Body of pancreas (tissue), 4 donors: ENCODE results near the gene ZNF423. TPM values are rescaled to one million over a fixed set of nuclear protein-coding genes. Genes with fewer than 3 reads are reported as not detected.

Experiments used
- ATAC-seq: fragments of 150-250 bp; one replicate; pipeline ENCODE4 v1.9.1; 2016
- DNase-seq, 4 donors: peaks; one replicate each; pipeline ENCODE4 v3.0.0-alpha.2; 2019
- H3K27ac ChIP-seq, 4 donors: fragments of 200-600 bp; sonication (generic); 1 replicate in 3 of 4; 2 replicates in 1 of 4; pipeline versions ENCODE4 v1.5.1 to v1.6.1; 2016 to 2019; ENCODE audit warnings: mild to moderate bottlenecking in 1 of 4, mixed read lengths in 1 of 4, moderate library complexity in 1 of 4
- H3K27me3 ChIP-seq, 2 donors: fragments of 200-600 bp; sonication (generic); one replicate each; pipeline ENCODE4 v1.6.0; 2016; ENCODE audit warnings: mild to moderate bottlenecking in 1 of 2
- H3K36me3 ChIP-seq, 2 donors: fragments of 200-600 bp; sonication (generic); replicated peaks in 1 of 2; 2 replicates each; pipeline ENCODE4 v1.5.1; 2016; ENCODE audit warnings: low read depth in 2 of 2; ENCODE audit not compliant: insufficient read depth in 1 of 2
- H3K4me1 ChIP-seq: fragments of 200-600 bp; sonication (generic); one replicate; pipeline ENCODE4 v1.6.0; 2016
- H3K4me3 ChIP-seq, 2 donors: fragments of 200-600 bp; sonication (generic); 1 replicate in 1 of 2; 2 replicates in 1 of 2; pipeline ENCODE4 v1.5.1; 2016 to 2019
- H3K9me3 ChIP-seq, 3 donors: fragments of 200-600 bp; sonication (generic); 1 replicate in 2 of 3; 2 replicates in 1 of 3; pipeline ENCODE4 v1.5.1; 2016
- POLR2A ChIP-seq, 3 donors: fragments of 450-650 bp; IDR thresholded peaks; one replicate each; pipeline ENCODE4 v1.6.1; 2016; ENCODE audit warnings: antibody characterized with exemption in 3 of 3, mild to moderate bottlenecking in 2 of 3
- WGBS, 2 donors: methylation state at CpG; one replicate each; pipeline ENCODE4 v1.1.5; 2017; 5-methylcytosine and 5-hydroxymethylcytosine counted together
- intact Hi-C: fragments of 100-400 bp; cut with DNase I; formaldehyde crosslinking; loops from one replicate; pipeline ENCODE4 v1.15.1; 2023
- total RNA-seq, 2 donors: library from RNA; depleted of rRNA; stranded (reverse); fragments of >200 nt; gene quantifications; one replicate each; pipeline ENCODE4 v1.1.0, GENCODE V29; 2016
- TF ChIP-seq, protein P1 (sequence below), 7 experiments: fragments of 450-650 bp in 4 of 7; fragments of 200-600 bp in 3 of 7; sonication (generic) in 3 of 7; IDR thresholded peaks; one replicate each; pipeline ENCODE4 v1.5.1; 2016 to 2019; ENCODE audit warnings: antibody characterized with exemption in 7 of 7

Gene ZNF423
- total RNA-seq, 2 donors from 2014 or later, result 4.2 to 9.2 TPM

DNA sequence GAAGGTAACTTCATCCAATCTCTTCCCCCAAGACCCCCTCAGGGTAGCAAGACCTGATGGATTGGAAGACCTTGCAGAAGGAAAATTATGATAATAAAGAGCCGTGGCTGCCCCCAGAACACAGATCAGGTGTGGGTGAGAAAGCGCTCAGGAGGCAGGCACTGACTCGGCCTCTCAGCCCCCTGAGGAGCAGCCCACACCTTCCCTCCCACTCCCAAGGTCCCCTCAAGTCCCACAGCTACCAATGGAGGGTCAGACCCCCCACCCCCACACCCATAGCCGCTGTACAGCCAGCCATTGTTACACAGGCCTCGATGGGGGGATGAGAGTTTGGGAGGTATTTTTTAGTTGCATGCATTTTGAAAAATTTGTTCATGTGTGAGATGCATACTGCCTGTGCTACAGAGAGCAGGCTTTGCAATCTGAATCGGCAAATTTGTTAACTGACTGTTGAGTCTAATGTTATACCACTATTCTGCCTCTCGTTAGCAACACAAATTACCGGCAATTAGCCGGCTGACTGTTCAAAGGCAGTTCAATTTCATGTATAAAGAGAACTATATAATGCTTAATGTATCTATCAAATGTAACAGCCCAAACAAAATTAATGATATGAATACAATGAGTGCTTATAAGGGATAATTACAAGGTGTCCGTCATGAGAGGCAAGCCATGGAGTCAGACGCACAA is 270.6 kb downstream of the ZNF423 start:
- no peaks in the 10 kb centered on the region for H3K27me3 ChIP-seq
- WGBS, 2 donors, result 85 to 92% methylated on average over 11 of the region's 11 CpGs

DNA sequence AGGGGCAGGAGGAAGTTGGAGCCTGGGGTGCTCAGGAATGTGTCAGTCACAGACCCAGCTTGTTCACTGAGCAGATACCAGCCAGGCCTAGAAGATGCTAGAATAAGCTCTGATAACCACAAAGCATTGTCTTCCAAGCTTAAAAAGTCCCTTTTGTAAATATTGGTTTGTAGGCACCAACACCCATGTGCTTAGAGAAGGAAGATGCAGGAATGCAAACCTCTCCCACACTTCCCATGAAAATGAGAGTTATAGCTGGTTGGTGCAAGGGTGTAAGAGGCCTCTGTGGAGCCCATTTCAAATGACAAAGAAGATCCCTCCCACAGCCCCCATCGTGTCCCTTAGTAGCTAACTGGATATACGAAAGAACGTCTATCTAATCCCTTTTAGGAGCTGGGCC is 272.0 kb downstream of the ZNF423 start:
- intact Hi-C loops, result no loop called here
- 70 to 74% methylated on average over 3 of the region's 3 CpGs for WGBS, 2 donors

More for the DNA sequence above, 270.6 kb downstream of the ZNF423 start:
- H3K36me3 ChIP-seq, result no peaks in the 10 kb centered on the region
- TF ChIP-seq, protein P1, sequence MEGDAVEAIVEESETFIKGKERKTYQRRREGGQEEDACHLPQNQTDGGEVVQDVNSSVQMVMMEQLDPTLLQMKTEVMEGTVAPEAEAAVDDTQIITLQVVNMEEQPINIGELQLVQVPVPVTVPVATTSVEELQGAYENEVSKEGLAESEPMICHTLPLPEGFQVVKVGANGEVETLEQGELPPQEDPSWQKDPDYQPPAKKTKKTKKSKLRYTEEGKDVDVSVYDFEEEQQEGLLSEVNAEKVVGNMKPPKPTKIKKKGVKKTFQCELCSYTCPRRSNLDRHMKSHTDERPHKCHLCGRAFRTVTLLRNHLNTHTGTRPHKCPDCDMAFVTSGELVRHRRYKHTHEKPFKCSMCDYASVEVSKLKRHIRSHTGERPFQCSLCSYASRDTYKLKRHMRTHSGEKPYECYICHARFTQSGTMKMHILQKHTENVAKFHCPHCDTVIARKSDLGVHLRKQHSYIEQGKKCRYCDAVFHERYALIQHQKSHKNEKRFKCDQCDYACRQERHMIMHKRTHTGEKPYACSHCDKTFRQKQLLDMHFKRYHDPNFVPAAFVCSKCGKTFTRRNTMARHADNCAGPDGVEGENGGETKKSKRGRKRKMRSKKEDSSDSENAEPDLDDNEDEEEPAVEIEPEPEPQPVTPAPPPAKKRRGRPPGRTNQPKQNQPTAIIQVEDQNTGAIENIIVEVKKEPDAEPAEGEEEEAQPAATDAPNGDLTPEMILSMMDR (IDR thresholded peaks at IDR 0.05), result no peak
- no peak for TF ChIP-seq POLR2A (IDR thresholded peaks at IDR 0.05)
- intact Hi-C loops, result no loop called here
- no peak overlapping the region for H3K4me3 ChIP-seq
- no peak overlapping the region for H3K27ac ChIP-seq
- DNase-seq (no peak), ATAC-seq (no peak)
- H3K4me1 ChIP-seq, result no peaks in the 10 kb centered on the region
- no peaks in the 10 kb centered on the region for H3K9me3 ChIP-seq

DNA sequence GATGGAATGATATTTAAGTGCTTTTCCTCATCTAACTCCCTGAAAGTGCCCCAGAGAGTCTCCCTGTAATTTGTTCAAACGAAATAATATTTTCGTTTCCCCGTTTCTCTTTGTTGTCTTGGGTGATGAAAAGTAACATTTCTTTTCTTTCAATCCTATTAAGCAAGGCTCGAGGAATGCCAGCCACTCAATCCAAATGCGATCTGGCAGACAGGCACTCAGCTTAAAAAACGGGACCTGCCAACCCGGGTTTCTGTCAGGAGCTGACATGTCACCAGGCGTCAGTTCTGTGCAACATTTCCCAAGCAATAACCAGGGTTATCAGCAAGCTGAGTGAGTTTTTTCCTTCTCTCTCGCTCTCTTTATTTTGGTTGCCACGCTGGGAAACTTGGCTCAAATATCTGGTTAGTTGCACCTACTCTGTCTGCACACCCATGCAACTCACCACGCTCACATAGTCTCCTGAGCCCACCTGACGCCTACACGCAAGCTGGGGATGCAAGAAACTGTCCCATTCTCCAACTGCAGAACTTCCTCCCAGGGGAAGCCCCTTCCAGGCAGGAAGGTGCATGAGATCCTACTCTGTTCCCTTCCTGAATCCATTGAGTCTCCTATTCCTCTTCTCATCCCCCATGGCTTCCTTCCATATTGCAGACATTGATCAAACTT is 274.1 kb downstream of the ZNF423 start:
- WGBS, 2 donors, result 67 to 71% methylated on average over 13 of the region's 13 CpGs
- Histone ChIP-seq H3K4me3 (no peak overlapping the region), H3K4me1 (no peaks in the 10 kb centered on the region), H3K27ac (no peak overlapping the region), H3K36me3 (no peaks in the 10 kb centered on the region), H3K9me3 (no peaks in the 10 kb centered on the region), H3K27me3 (no peaks in the 10 kb centered on the region)
- no peak for TF ChIP-seq POLR2A (IDR thresholded peaks at IDR 0.05)
- TF ChIP-seq, protein P1 (IDR thresholded peaks at IDR 0.05), result no peak
- ATAC-seq (no peak), DNase-seq (no peak)
- intact Hi-C loops, result no loop called here

More for the DNA sequence above, 272.0 kb downstream of the ZNF423 start:
- ATAC-seq, result no peak
- Histone ChIP-seq H3K27ac (no peak overlapping the region), H3K9me3 (no peaks in the 10 kb centered on the region), H3K27me3 (no peaks in the 10 kb centered on the region), H3K4me3 (no peak overlapping the region), H3K4me1 (no peaks in the 10 kb centered on the region), H3K36me3 (no peaks in the 10 kb centered on the region)
- no peak for DNase-seq
- TF ChIP-seq, protein P1 (IDR thresholded peaks at IDR 0.05), result no peak
- no peak for TF ChIP-seq POLR2A (IDR thresholded peaks at IDR 0.05)

DNA sequence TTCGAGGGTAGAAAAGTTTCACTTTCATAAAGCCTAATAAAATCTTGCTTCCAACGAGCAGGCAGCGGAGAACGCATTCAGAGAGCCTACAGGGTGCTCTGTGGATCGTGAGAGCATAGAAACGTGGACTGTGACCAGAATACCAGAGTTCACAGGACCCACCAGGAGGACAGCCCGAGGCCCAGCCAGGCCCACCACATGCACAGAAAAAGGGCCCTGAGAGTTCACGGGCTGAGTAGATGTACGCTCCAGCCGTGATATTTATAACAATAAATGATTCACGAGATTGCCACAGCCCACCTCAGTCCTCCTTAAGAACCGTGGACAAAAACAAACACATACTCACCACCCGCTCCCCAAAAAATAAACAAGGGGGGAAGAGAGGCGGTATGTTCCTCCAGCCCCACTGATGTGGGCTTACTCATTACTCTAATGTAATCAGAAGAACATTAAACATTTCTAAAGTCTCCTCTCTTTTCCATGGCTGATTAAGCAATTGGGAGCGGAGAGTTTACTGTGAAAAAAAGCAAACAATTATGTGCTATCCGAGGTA is 275.1 kb downstream of the ZNF423 start:
- Histone ChIP-seq H3K36me3 (no peaks in the 10 kb centered on the region), H3K9me3 (no peaks in the 10 kb centered on the region), H3K4me3 (no peak overlapping the region), H3K4me1 (no peaks in the 10 kb centered on the region), H3K27ac (no peak overlapping the region), H3K27me3 (no peaks in the 10 kb centered on the region)
- DNase-seq, result no peak
- ATAC-seq, result no peak
- TF ChIP-seq, protein P1 (IDR thresholded peaks at IDR 0.05), result no peak
- TF ChIP-seq POLR2A (IDR thresholded peaks at IDR 0.05), result no peak
- WGBS, 2 donors, result 70% methylated on average over 16 of the region's 16 CpGs
- intact Hi-C loops, result no loop called here
